MG63 (cell line): ENCODE data around the gene RNF43. TPM values are rescaled to one million over a fixed set of nuclear protein-coding genes. Genes with fewer than 3 reads are reported as not detected.

Experiments used
- DNase-seq: peaks from one replicate; pipeline ENCODE4 v3.0.0-alpha.2; 2020
- H3K27me3 ChIP-seq: fragments of 250-450 bp; sonication (Bioruptor Pico); 2 replicates; pipeline ENCODE4 v1.5.1; 2020; ENCODE audit warnings: mild to moderate bottlenecking, moderate library complexity
- H3K36me3 ChIP-seq: fragments of 250-450 bp; sonication (Bioruptor Pico); 2 replicates; pipeline ENCODE4 v1.5.1; 2020; ENCODE audit warnings: mild to moderate bottlenecking, moderate library complexity
- H3K4me3 ChIP-seq: fragments of 250-450 bp; sonication (Bioruptor Pico); 2 replicates; pipeline ENCODE4 v1.5.1; 2020; ENCODE audit warnings: mild to moderate bottlenecking, moderate library complexity
- H3K9me3 ChIP-seq: fragments of 250-450 bp; sonication (Bioruptor Pico); 2 replicates; pipeline ENCODE4 v1.5.1; 2020; ENCODE audit warnings: mild to moderate bottlenecking, moderate library complexity
- total RNA-seq: library from RNA; depleted of rRNA; stranded (reverse); fragments of >200 nt; shearing (Covaris generic); gene quantifications from 2 replicates; pipeline ENCODE4 v1.2.3, GENCODE V29; 2014; ENCODE audit warnings: low replicate concordance; rRNA removed

RNF43 gene
- total RNA-seq, 1 experiment from 2014 or later, result not detected

DNA sequence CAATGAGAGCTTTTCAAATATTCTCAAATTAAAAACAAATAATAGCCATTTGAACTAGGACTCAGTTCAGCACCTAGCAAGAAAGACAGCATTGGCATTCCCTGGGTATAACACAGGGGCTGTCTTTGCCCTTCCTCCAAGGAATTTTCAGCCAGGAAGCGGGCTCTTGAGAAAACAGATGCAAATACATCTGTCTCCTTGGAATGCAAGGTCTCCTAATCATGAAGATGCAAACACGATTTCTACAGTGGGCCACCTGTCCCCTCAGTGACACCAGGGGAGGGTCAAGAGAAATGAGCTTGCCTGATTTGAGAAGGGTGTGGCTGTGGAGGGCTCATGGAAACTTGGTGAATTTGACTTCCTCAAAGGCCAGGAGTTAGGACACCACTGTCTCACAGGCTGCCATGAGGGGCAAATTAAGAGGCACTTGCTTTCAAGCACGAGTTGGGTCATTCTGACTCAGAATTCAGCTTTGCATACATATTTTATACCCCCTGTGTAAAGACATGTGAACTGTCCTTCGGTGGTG, 40.8 kb downstream of the RNF43 start:
- no peaks in the 10 kb centered on the region for H3K36me3 ChIP-seq
- H3K4me3 ChIP-seq, result no peak overlapping the region
- DNase-seq, result no peak
- H3K27me3 ChIP-seq, result no peaks in the 10 kb centered on the region
- no peaks in the 10 kb centered on the region for H3K9me3 ChIP-seq

DNA sequence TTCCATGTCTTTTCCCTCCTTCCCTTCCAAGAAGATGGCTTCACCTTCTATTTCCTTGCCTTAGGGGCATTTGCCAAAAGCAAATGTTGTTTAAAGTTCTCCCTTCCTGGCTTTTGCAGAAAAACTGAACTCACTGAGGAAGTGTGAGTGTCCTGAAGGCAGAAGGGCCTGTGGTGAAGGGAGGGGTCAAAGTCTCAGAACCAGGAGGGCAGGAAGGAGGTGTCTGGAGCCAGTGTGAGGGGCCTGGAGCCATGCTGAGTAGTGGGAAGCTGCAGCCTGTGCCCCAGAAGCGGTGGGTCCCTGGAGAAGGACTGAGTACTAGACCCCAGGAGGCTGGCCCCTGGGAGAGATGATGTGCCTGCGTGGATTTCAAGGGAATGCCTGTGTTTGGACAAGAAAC, 41.5 kb downstream of the RNF43 start:
- Histone ChIP-seq H3K27me3 (no peaks in the 10 kb centered on the region), H3K4me3 (no peak overlapping the region), H3K9me3 (no peaks in the 10 kb centered on the region), H3K36me3 (no peaks in the 10 kb centered on the region)
- DNase-seq, result no peak

DNA sequence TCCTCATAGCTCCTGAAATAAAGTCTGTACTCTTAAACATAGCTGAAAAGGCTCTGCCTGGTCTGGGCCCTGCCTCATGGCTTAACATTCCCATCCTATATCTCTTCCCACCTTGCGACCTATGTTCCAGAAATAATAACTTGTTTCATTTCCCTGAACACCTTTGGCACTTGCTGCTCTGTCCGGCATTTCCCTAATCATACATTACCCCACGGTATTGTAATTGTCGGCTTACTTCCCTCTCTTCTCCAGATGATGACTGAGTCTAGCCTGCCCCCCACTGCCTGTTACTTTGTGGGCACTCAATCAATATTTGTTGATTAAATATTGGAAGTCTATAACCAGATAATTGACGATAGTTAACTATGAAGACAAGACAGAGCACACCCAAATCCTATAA, 42.1 kb downstream of the RNF43 start:
- no peak for DNase-seq

DNA sequence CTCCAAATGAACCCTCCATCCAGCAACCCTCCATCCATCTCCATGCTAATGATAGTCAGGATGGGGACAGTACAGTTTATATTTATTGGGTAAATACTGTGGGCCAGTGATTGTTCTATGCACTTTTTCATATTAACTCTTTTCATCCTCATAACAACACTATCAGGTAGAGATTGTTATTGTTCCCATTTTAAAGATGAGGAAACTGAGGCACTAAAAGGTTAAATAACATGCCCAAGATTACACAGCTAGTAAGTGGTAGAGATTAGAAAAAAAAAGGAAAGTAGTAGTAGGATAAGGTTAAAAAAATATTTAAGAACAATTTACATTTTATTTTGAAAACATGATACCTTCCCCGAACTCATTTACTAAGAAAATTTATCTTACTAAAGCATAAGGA, 43.4 kb downstream of the RNF43 start:
- Histone ChIP-seq H3K27me3 (no peaks in the 10 kb centered on the region), H3K9me3 (no peaks in the 10 kb centered on the region), H3K36me3 (no peaks in the 10 kb centered on the region), H3K4me3 (no peak overlapping the region)
- DNase-seq, result no peak

More for the DNA sequence above, 42.1 kb downstream of the RNF43 start:
- Histone ChIP-seq H3K36me3 (no peaks in the 10 kb centered on the region), H3K27me3 (no peaks in the 10 kb centered on the region), H3K4me3 (no peak overlapping the region), H3K9me3 (no peaks in the 10 kb centered on the region)

DNA sequence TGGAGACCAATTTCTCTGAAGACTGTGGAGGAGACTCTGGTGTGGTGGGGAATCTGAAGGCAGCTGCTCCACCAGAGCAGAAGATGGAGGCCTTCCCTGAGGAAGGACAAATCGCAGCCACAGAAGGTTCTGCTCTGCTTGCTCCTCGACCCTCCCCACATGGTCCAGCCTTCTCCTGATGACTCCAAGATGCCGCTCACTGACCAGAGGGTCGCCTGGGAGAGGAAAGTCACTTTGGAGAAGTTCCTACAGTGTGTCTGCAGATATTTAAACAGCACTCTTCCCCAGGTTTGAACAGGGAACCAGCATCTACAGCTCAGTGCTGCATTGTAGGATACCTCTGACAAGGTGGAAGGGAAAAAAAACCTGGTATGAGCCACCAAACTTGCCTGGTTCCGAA, 44.3 kb downstream of the RNF43 start:
- no peak for DNase-seq
- Histone ChIP-seq H3K4me3 (no peak overlapping the region), H3K27me3 (no peaks in the 10 kb centered on the region), H3K9me3 (no peaks in the 10 kb centered on the region), H3K36me3 (no peaks in the 10 kb centered on the region)

DNA sequence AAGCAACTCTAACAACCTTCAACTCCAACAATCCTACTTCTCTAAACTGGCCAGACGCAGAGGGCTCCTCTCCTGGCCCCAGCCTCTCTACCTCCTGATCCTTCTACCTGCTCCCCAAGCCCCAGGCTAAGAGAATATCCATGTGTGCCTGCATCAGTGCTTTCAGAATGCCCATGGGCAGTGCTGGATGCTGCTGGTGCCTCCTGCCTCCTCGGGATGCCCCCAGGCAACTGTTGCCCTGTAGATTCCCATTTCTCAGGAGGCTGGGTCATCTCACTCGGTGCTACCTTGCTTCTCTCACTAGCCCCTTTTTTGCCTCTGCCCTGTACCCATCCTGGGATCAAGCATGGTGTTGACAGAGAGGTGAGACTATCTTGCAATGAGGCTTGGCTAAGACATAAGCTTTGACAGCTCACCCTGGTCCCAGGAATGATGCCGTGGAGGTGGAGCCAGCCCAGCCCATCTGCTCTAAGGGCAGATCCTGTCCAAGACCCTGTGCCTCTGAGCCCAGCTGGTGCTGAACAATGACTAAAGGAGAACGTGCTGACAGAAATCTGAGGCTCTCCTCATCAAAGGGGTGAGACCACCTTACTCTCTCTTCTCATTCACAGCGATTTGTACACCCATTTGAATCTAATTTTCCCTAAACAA, 45.9 kb downstream of the RNF43 start:
- H3K36me3 ChIP-seq, result no peaks in the 10 kb centered on the region
- H3K27me3 ChIP-seq, result no peaks in the 10 kb centered on the region
- H3K9me3 ChIP-seq, result no peaks in the 10 kb centered on the region
- no peak for DNase-seq
- H3K4me3 ChIP-seq, result no peak overlapping the region

DNA sequence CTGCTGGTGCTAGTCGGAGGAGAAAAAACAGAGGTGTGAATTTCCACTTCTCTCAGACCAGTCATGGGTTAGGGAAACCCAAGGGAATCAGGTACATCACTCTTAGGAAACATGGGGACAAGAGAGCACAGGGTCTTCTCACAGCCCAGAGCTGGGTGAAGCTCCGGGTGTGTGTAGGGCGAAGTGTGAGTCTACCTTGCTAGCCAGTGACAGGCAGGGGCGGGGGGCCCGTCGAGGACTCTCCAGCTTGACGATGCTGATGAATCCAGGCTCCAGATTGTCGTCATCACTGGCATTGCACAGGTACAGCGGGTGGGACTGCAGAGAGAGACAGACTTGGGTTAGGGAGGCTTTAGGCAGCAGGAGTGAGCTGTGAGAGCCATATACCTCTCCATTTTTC, 46.6 kb downstream of the RNF43 start:
- DNase-seq, result no peak
- Histone ChIP-seq H3K36me3 (no peaks in the 10 kb centered on the region), H3K9me3 (no peaks in the 10 kb centered on the region), H3K4me3 (no peak overlapping the region), H3K27me3 (no peaks in the 10 kb centered on the region)

DNA sequence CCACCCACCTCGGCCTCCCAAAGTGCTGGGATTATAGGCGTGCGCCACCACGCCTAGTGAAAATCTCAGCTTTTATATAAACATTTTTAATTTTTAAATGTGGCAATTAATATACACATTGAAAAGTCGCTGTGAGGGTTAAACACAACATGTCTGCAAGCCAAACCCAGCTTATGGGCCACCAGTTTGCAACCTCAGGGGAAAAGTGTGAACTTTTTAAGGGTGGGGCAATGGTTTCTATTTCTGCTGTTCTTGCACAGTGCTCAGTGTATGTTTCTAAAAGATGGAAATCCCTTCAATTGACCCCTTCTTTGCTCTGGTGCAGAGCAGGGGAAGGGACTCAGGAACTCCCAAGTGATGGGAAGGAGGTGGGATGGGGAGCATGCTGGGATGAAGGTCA, 47.0 kb downstream of the RNF43 start:
- Histone ChIP-seq H3K4me3 (no peak overlapping the region), H3K27me3 (no peaks in the 10 kb centered on the region), H3K9me3 (no peaks in the 10 kb centered on the region), H3K36me3 (no peaks in the 10 kb centered on the region)
- DNase-seq, result no peak

DNA sequence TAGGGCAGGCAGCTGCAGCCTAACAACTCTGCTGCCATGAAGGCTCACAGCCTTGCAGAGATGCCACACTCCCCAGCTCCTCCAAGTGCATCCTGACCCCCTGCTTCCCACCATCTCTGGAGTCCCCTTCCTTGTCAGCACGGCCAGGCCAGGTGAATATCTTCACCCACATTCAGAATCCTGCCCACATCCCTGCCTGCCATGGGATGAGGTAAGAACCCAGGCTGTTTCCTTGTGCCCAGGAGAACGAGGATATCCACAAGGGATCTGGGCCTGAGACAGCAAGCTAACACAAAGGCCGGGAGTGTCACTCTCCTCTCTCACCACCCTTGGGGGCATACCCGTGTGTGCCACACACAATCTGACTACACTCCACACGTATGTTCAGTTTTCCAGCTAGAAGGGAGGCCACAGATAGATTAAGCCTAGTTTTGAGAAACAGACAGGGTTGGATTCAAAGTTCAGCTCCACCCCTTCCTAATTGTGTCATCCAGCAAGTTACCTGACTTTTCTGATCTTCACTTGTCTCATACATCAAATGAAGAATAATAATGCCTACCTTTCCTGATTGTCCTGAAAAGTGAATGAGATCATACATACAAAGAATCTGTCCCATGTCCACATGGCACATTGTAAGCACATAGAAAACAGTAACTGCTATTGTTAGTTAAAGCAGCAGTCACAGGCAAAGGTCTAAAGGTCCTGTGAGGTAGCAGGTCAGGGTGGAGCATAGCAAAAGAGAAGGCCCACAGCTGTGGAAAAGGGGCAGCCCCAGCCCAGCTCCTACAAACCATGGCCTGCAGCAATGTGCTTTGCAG, 47.9 kb downstream of the RNF43 start:
- H3K36me3 ChIP-seq, result no peaks in the 10 kb centered on the region
- H3K9me3 ChIP-seq, result no peaks in the 10 kb centered on the region
- no peak for DNase-seq

DNA sequence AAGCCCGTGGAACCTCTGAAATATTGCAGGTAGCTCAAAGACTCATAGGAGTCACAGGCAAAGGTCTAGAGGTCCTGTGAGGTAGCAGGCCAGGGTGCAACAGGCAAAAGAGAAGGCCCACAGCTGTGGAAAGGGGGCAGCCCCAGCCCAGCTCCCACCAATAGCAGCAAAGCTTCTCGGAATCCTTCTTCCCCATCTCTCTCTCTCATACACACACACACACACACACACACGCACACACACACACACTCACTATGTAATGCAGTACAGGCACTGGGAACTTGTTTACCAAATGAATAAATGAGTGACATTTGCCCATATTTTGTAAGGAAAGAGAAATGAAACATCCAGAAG, 48.5 kb downstream of the RNF43 start:
- Histone ChIP-seq H3K27me3 (no peaks in the 10 kb centered on the region), H3K9me3 (no peaks in the 10 kb centered on the region), H3K36me3 (no peaks in the 10 kb centered on the region), H3K4me3 (no peak overlapping the region)
- no peak for DNase-seq

More for the DNA sequence above, 47.9 kb downstream of the RNF43 start:
- no peaks in the 10 kb centered on the region for H3K27me3 ChIP-seq
- H3K4me3 ChIP-seq, result no peak overlapping the region

Other genes starting within 250 kb of the RNF43 start
- gene EPX, start 224.8 kb downstream of the RNF43 start, total RNA-seq, result not detected in 2 replicates
- 16.8 and 27.4 TPM in 2 replicates for gene MKS1, start 198.3 kb downstream of the RNF43 start, total RNA-seq
- gene LPO, start 178.9 kb downstream of the RNF43 start, total RNA-seq, result not detected in 2 replicates
- gene MPO, start 136.6 kb downstream of the RNF43 start, total RNA-seq, result not detected in 2 replicates
- 7.0 and 31.1 TPM in 2 replicates for gene TSPOAP1, start 88.7 kb downstream of the RNF43 start, total RNA-seq
- gene SUPT4H1, start 65.3 kb downstream of the RNF43 start, total RNA-seq, result 97.2 and 170 TPM in 2 replicates
- not detected in 2 replicates for gene HSF5, start 70.9 kb upstream of the RNF43 start, total RNA-seq
- gene MTMR4, start 97.1 kb upstream of the RNF43 start, total RNA-seq, result 17.6 and 26.4 TPM in 2 replicates